GM23338 (cell line): Measurements from ENCODE around the gene PRDM1. TPM values are rescaled to one million over a fixed set of nuclear protein-coding genes. Genes with fewer than 3 reads are reported as not detected.

ENCODE experiments used
- ATAC-seq: fragments of 200-7000 bp; cut with Tn5 transposase; 3 replicates; pipeline ENCODE4 v1.9.1; 2020
- DNase-seq: peaks from one replicate; pipeline ENCODE4 v3.0.0-alpha.2; 2015; ENCODE audit warnings: low spot score
- H2AFZ ChIP-seq: fragments of 200-600 bp; sonication (generic); 2 replicates; pipeline ENCODE4 v1.8.0; 2016; ENCODE audit warnings: antibody characterized with exemption, mild to moderate bottlenecking, moderate library complexity
- H3F3A ChIP-seq: fragments of 200-600 bp; sonication (generic); replicated peaks from 2 replicates; pipeline ENCODE4 v1.8.0; 2017; ENCODE audit warnings: antibody characterized with exemption, mixed run types, low read depth
- H3K27ac ChIP-seq: fragments of 200-600 bp; sonication (generic); 2 replicates; pipeline ENCODE4 v1.6.1; 2016; ENCODE audit warnings: low read depth
- H3K27me3 ChIP-seq: fragments of 200-600 bp; sonication (generic); 2 replicates; pipeline ENCODE4 v1.8.0; 2016; ENCODE audit warnings: mild to moderate bottlenecking, mixed run types, moderate library complexity; ENCODE audit not compliant: insufficient read depth
- H3K36me3 ChIP-seq: fragments of 200-600 bp; sonication (generic); 2 replicates; pipeline ENCODE4 v1.8.0; 2016; ENCODE audit warnings: mild to moderate bottlenecking; ENCODE audit not compliant: insufficient read depth
- H3K4me1 ChIP-seq: fragments of 200-600 bp; sonication (generic); 2 replicates; pipeline ENCODE4 v1.8.0; 2016; ENCODE audit warnings: mild to moderate bottlenecking, moderate library complexity; ENCODE audit not compliant: insufficient read depth
- H3K4me2 ChIP-seq: fragments of 200-600 bp; sonication (generic); 2 replicates; pipeline ENCODE4 v1.7.1; 2017; ENCODE audit warnings: mixed run types
- H3K4me3 ChIP-seq: fragments of 200-600 bp; sonication (generic); 2 replicates; pipeline ENCODE4 v1.6.1; 2016; ENCODE audit warnings: mixed run types
- H3K79me2 ChIP-seq: fragments of 200-600 bp; sonication (generic); replicated peaks from 2 replicates; pipeline ENCODE4 v1.8.0; 2017; ENCODE audit warnings: mild to moderate bottlenecking; ENCODE audit not compliant: insufficient read depth
- H3K9me2 ChIP-seq: fragments of 200-600 bp; sonication (generic); 2 replicates; pipeline ENCODE4 v1.8.0; 2017; ENCODE audit not compliant: insufficient read depth
- H4K20me1 ChIP-seq: fragments of 200-600 bp; sonication (generic); replicated peaks from 2 replicates; pipeline ENCODE4 v1.8.0; 2017; ENCODE audit warnings: mild to moderate bottlenecking; ENCODE audit not compliant: insufficient read depth
- H3K27ac Mint-ChIP-seq: 2 replicates; pipeline ENCODE4 v1.8.0; 2020; ENCODE audit warnings: inconsistent platforms, mild to moderate bottlenecking, moderate library complexity, mixed read lengths
- H3K27me3 Mint-ChIP-seq: 3 replicates; pipeline ENCODE4 v1.8.0; 2022; ENCODE audit warnings: low read depth, mild to moderate bottlenecking, moderate library complexity, mixed read lengths, inconsistent platforms; ENCODE audit not compliant: insufficient read depth, poor library complexity
- H3K36me3 Mint-ChIP-seq: 3 replicates; pipeline ENCODE4 v1.8.0; 2021; ENCODE audit warnings: low read depth, mild to moderate bottlenecking, inconsistent platforms, moderate library complexity, mixed read lengths
- H3K4me1 Mint-ChIP-seq: 3 replicates; pipeline ENCODE4 v1.8.0; 2020; ENCODE audit warnings: mild to moderate bottlenecking, inconsistent platforms, mixed read lengths
- H3K4me3 Mint-ChIP-seq: 3 replicates; pipeline ENCODE4 v1.8.0; 2021; ENCODE audit warnings: moderate library complexity, mild to moderate bottlenecking, inconsistent platforms, mixed read lengths
- H3K9me3 Mint-ChIP-seq: 3 replicates; pipeline ENCODE4 v1.8.0; 2020; ENCODE audit warnings: moderate library complexity, mild to moderate bottlenecking, inconsistent platforms, mixed read lengths
- CREB1 ChIP-seq: fragments of 250-450 bp; sonication (Bioruptor Pico); IDR thresholded peaks from 2 replicates; pipeline ENCODE4 v1.5.0; 2020; ENCODE audit warnings: low read depth, mild to moderate bottlenecking, moderate library complexity
- EZH2 ChIP-seq: fragments of 200-600 bp; sonication (generic); IDR thresholded peaks from one replicate; pipeline ENCODE4 v1.8.0; 2017; ENCODE audit warnings: antibody characterized with exemption, mild to moderate bottlenecking, low read depth; ENCODE audit not compliant: unreplicated experiment
- EZH2phosphoT487 ChIP-seq: fragments of 200-600 bp; sonication (generic); IDR thresholded peaks from one replicate; pipeline ENCODE4 v1.8.1; 2018; ENCODE audit warnings: antibody characterized with exemption; ENCODE audit not compliant: unreplicated experiment
- JUNB ChIP-seq: IDR thresholded peaks from one replicate; pipeline ENCODE4 v1.6.1; 2016; ENCODE audit warnings: antibody characterized with exemption; ENCODE audit not compliant: unreplicated experiment
- NANOG ChIP-seq: IDR thresholded peaks from 2 replicates; pipeline ENCODE4 v1.6.1; 2016; ENCODE audit warnings: antibody characterized with exemption, borderline replicate concordance
- POLR2AphosphoS5 ChIP-seq: IDR thresholded peaks from 2 replicates; pipeline ENCODE4 v1.6.1; 2016; ENCODE audit warnings: antibody characterized with exemption, low read depth
- STAT1 ChIP-seq: IDR thresholded peaks from one replicate; pipeline ENCODE4 v1.6.1; 2016; ENCODE audit warnings: antibody characterized with exemption; ENCODE audit not compliant: unreplicated experiment
- ZNF114 ChIP-seq: fragments of 250-450 bp; sonication (Bioruptor Pico); IDR thresholded peaks from 2 replicates; pipeline ENCODE4 v1.5.0; 2020; ENCODE audit warnings: mild to moderate bottlenecking, moderate library complexity
- ZNF331 ChIP-seq: fragments of 250-450 bp; sonication (Bioruptor Pico); IDR thresholded peaks from 2 replicates; pipeline ENCODE4 v1.5.0; 2020; ENCODE audit warnings: low read depth, mild to moderate bottlenecking, moderate library complexity
- polyA plus RNA-seq: library from polyadenylated mRNA; unstranded; fragments of >200 nt; fragmentation: Nextera tagmentation; extraction: Ambion mirVana; gene quantifications from 2 replicates; pipeline ENCODE4 v1.2.1, GENCODE V29; 2016
- total RNA-seq: library from RNA; depleted of rRNA; stranded (reverse); fragments of >200 nt; shearing (Covaris generic); gene quantifications from 2 replicates; pipeline ENCODE4 v1.2.3, GENCODE V29; 2014
- TF ChIP-seq, protein P1 (sequence below): fragments of 250-450 bp; sonication (Bioruptor Pico); IDR thresholded peaks from 2 replicates; pipeline ENCODE4 v1.5.0; 2020; ENCODE audit warnings: mild to moderate bottlenecking, moderate library complexity
- TF ChIP-seq, protein P2 (sequence below): IDR thresholded peaks from one replicate; pipeline ENCODE4 v1.6.1; 2018; ENCODE audit warnings: antibody characterized with exemption; ENCODE audit not compliant: unreplicated experiment
- TF ChIP-seq, protein P3 (sequence below): IDR thresholded peaks from 2 replicates; pipeline ENCODE4 v1.6.1; 2016; ENCODE audit warnings: antibody characterized with exemption

PRDM1 gene
- total and polyA plus RNA-seq, 2 experiments from 2014 or later = 0.65 to 0.73 TPM

DNA sequence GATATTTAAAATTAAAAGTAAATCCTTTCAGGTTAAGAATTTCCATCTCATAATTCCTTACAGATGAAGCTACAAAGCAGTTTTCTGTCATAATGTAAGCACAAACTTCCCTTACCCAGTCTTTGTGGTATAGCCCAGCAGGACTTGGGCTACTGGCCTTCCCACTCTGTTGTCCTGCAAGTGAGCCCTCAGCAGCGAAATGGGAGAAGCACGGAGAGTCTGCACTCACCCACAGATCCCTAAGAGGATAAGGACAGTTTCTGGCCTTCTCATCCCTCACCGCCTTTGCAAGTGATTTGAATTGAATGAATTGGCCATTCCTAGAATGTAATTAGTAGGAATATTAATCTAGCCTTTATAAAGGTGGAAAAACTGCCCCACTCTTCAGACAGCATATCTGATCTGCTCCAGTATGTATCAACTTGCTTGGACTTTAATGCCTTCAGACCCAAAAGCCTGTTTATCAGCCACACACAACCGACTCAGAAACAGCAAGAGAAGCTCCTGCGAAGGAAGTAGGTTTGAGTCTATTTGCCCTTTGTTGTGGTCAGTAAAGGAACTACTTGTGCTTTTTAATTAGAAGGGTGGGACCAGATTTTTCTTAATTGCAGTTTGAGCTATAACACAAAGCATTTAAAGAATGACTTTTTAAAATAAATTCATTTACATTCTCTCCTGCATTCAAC lies 29.9 kb upstream of the PRDM1 start:
- H3K9me3 Mint-ChIP-seq = no peaks in the 10 kb centered on the region
- DNase-seq = peak; percentile 37

More for the DNA sequence above, 29.9 kb upstream of the PRDM1 start:
- Mint-ChIP-seq H3K27ac (no peak overlapping the region), H3K4me3 (no peak overlapping the region), H3K4me1 (peaks cover 26% of the 10 kb centered on the region), H3K27me3 (peaks cover 3% of the 10 kb centered on the region), H3K36me3 (no peaks in the 10 kb centered on the region)
- Histone ChIP-seq H3F3A (no peaks in the 10 kb centered on the region), H3K27ac (no peak overlapping the region), H2AFZ (no peak overlapping the region; the same call in 1 of the 2 replicates), H3K36me3 (no peaks in the 10 kb centered on the region), H3K27me3 (no peaks in the 10 kb centered on the region), H4K20me1 (no peaks in the 10 kb centered on the region), H3K4me2 (no peak overlapping the region), H3K4me3 (no peak overlapping the region), H3K4me1 (peaks cover 23% of the 10 kb centered on the region), H3K9me2 (0 out of 2 replicates have a peak, but pooled peaks cover 6% of the 10 kb centered on the region), H3K79me2 (no peaks in the 10 kb centered on the region)
- ATAC-seq = peak; percentile 91
- TF ChIP-seq NANOG (no peak), ZNF114 (no peak), EZH2phosphoT487 (no peak), EZH2 (no peak), CREB1 (CRISPR knock-in tag) (no peak), ZNF331 (CRISPR knock-in tag) (no peak), POLR2AphosphoS5 (no peak), JUNB (no peak), STAT1 (no peak)
- TF ChIP-seq, protein P1, sequence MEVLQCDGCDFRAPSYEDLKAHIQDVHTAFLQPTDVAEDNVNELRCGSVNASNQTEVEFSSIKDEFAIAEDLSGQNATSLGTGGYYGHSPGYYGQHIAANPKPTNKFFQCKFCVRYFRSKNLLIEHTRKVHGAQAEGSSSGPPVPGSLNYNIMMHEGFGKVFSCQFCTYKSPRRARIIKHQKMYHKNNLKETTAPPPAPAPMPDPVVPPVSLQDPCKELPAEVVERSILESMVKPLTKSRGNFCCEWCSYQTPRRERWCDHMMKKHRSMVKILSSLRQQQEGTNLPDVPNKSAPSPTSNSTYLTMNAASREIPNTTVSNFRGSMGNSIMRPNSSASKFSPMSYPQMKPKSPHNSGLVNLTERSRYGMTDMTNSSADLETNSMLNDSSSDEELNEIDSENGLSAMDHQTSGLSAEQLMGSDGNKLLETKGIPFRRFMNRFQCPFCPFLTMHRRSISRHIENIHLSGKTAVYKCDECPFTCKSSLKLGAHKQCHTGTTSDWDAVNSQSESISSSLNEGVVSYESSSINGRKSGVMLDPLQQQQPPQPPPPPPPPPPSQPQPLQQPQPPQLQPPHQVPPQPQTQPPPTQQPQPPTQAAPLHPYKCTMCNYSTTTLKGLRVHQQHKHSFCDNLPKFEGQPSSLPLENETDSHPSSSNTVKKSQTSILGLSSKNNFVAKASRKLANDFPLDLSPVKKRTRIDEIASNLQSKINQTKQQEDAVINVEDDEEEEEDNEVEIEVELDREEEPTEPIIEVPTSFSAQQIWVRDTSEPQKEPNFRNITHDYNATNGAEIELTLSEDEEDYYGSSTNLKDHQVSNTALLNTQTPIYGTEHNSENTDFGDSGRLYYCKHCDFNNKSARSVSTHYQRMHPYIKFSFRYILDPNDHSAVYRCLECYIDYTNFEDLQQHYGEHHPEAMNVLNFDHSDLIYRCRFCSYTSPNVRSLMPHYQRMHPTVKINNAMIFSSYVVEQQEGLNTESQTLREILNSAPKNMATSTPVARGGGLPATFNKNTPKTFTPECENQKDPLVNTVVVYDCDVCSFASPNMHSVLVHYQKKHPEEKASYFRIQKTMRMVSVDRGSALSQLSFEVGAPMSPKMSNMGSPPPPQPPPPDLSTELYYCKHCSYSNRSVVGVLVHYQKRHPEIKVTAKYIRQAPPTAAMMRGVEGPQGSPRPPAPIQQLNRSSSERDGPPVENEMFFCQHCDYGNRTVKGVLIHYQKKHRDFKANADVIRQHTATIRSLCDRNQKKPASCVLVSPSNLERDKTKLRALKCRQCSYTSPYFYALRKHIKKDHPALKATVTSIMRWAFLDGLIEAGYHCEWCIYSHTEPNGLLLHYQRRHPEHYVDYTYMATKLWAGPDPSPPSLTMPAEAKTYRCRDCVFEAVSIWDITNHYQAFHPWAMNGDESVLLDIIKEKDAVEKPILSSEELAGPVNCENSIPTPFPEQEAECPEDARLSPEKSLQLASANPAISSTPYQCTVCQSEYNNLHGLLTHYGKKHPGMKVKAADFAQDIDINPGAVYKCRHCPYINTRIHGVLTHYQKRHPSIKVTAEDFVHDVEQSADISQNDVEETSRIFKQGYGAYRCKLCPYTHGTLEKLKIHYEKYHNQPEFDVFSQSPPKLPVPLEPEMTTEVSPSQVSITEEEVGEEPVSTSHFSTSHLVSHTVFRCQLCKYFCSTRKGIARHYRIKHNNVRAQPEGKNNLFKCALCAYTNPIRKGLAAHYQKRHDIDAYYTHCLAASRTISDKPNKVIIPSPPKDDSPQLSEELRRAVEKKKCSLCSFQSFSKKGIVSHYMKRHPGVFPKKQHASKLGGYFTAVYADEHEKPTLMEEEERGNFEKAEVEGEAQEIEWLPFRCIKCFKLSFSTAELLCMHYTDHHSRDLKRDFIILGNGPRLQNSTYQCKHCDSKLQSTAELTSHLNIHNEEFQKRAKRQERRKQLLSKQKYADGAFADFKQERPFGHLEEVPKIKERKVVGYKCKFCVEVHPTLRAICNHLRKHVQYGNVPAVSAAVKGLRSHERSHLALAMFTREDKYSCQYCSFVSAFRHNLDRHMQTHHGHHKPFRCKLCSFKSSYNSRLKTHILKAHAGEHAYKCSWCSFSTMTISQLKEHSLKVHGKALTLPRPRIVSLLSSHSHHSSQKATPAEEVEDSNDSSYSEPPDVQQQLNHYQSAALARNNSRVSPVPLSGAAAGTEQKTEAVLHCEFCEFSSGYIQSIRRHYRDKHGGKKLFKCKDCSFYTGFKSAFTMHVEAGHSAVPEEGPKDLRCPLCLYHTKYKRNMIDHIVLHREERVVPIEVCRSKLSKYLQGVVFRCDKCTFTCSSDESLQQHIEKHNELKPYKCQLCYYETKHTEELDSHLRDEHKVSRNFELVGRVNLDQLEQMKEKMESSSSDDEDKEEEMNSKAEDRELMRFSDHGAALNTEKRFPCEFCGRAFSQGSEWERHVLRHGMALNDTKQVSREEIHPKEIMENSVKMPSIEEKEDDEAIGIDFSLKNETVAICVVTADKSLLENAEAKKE = no peak
- TF ChIP-seq, protein P2, sequence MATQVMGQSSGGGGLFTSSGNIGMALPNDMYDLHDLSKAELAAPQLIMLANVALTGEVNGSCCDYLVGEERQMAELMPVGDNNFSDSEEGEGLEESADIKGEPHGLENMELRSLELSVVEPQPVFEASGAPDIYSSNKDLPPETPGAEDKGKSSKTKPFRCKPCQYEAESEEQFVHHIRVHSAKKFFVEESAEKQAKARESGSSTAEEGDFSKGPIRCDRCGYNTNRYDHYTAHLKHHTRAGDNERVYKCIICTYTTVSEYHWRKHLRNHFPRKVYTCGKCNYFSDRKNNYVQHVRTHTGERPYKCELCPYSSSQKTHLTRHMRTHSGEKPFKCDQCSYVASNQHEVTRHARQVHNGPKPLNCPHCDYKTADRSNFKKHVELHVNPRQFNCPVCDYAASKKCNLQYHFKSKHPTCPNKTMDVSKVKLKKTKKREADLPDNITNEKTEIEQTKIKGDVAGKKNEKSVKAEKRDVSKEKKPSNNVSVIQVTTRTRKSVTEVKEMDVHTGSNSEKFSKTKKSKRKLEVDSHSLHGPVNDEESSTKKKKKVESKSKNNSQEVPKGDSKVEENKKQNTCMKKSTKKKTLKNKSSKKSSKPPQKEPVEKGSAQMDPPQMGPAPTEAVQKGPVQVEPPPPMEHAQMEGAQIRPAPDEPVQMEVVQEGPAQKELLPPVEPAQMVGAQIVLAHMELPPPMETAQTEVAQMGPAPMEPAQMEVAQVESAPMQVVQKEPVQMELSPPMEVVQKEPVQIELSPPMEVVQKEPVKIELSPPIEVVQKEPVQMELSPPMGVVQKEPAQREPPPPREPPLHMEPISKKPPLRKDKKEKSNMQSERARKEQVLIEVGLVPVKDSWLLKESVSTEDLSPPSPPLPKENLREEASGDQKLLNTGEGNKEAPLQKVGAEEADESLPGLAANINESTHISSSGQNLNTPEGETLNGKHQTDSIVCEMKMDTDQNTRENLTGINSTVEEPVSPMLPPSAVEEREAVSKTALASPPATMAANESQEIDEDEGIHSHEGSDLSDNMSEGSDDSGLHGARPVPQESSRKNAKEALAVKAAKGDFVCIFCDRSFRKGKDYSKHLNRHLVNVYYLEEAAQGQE = no peak
- TF ChIP-seq, protein P3, sequence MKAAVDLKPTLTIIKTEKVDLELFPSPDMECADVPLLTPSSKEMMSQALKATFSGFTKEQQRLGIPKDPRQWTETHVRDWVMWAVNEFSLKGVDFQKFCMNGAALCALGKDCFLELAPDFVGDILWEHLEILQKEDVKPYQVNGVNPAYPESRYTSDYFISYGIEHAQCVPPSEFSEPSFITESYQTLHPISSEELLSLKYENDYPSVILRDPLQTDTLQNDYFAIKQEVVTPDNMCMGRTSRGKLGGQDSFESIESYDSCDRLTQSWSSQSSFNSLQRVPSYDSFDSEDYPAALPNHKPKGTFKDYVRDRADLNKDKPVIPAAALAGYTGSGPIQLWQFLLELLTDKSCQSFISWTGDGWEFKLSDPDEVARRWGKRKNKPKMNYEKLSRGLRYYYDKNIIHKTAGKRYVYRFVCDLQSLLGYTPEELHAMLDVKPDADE = no peak
